ENCODE results near the gene ZNF860. TPM values are rescaled to one million over a fixed set of nuclear protein-coding genes. Genes with fewer than 3 reads are reported as not detected.

ZNF860 gene
- polyA plus RNA-seq, 3 donors: not detected

GRCh38 chr3:32017286-32017685, 35.7 kb downstream of the ZNF860 start:
- Histone ChIP-seq H3K36me3 (replicated peaks in 1 of 2; ENCODE audit: control insufficient read depth in 1 of 2, insufficient read depth in 2 of 2, low read length in 2 of 2) (no peaks in the 10 kb centered on the region), H3K79me2 (ENCODE audit: insufficient read depth, low read length) (no peaks in the 10 kb centered on the region), H3K4me3 (replicated peaks in 1 of 3; ENCODE audit: low read depth in 2 of 3, low read length in 3 of 3) (no peak overlapping the region), H3K4me1 (ENCODE audit: control insufficient read depth in 1 of 2, insufficient read depth in 2 of 2, low read length in 2 of 2) (no peaks in the 10 kb centered on the region), H4K20me1 (ENCODE audit: insufficient read depth, low read length) (no peaks in the 10 kb centered on the region), H3K4me2 (replicated peaks; ENCODE audit: extremely low read depth, low read length, poor library complexity, severe bottlenecking) (no peak overlapping the region), H2AFZ (ENCODE audit: insufficient read depth, low read depth, low read length, poor library complexity, severe bottlenecking) (no peak overlapping the region), H3K9ac (ENCODE audit: insufficient read depth, low read length, poor library complexity, severe bottlenecking) (no peak overlapping the region), H3K27me3 (ENCODE audit: control insufficient read depth in 2 of 2, insufficient read depth in 2 of 2, low read length in 2 of 2) (no peaks in the 10 kb centered on the region), H3K27ac (ENCODE audit: low read depth in 1 of 2, low read length in 2 of 2) (no peak overlapping the region), H3K9me3 (replicated peaks in 1 of 2; ENCODE audit: control insufficient read depth in 1 of 2, insufficient read depth in 1 of 2, low read length in 2 of 2) (no peaks in the 10 kb centered on the region)
- Mint-ChIP-seq H3K27ac (no peak overlapping the region), H3K27me3 (ENCODE audit: low read depth in 3 of 3) (peaks cover 0 to 2% (median 0%) of the 10 kb centered on the region in 3 donors), H3K36me3 (no peaks in the 10 kb centered on the region), H3K4me3 (no peak overlapping the region), H3K4me1 (no peaks in the 10 kb centered on the region), H3K9me3 (peaks cover 0 to 4% (median 0%) of the 10 kb centered on the region in 7 donors)
- DNase-seq: no peak
- no peak for TF ChIP-seq CTCF (IDR thresholded peaks at IDR 0.05)
- WGBS (ENCODE audit: insufficient coverage): no CpG with 5 or more reads among the region's 3 CpGs
- intact Hi-C loops (cut with micrococcal nuclease): no loop called here

- Mint-ChIP-seq H3K4me1 (no peaks in the 10 kb centered on the region), H3K9me3 (peaks cover 0 to 2% (median 0%) of the 10 kb centered on the region in 7 donors), H3K27me3 (ENCODE audit: low read depth in 3 of 3) (peaks cover 0 to 2% (median 0%) of the 10 kb centered on the region in 3 donors), H3K36me3 (no peaks in the 10 kb centered on the region), H3K4me3 (no peak overlapping the region), H3K27ac (no peak overlapping the region)
- no peaks in the 10 kb centered on the region for H3K27me3 ChIP-seq (ENCODE audit: control insufficient read depth in 2 of 2, insufficient read depth in 2 of 2, low read length in 2 of 2)
- H3K4me3 ChIP-seq (replicated peaks in 1 of 3; ENCODE audit: low read depth in 2 of 3, low read length in 3 of 3): no peak overlapping the region
- peak; percentile 17 to 50 (median 37) for DNase-seq
- H4K20me1 ChIP-seq (ENCODE audit: insufficient read depth, low read length): no peaks in the 10 kb centered on the region
- peak; percentile 84 for TF ChIP-seq CTCF (IDR thresholded peaks at IDR 0.05)
- intact Hi-C loops (cut with micrococcal nuclease): no loop called here
- H3K4me2 ChIP-seq (replicated peaks; ENCODE audit: extremely low read depth, low read length, poor library complexity, severe bottlenecking): no peak overlapping the region
- H3K27ac ChIP-seq (ENCODE audit: low read depth in 1 of 2, low read length in 2 of 2): no peak overlapping the region
- no peak overlapping the region for H2AFZ ChIP-seq (ENCODE audit: insufficient read depth, low read depth, low read length, poor library complexity, severe bottlenecking)
- no peak overlapping the region for H3K9ac ChIP-seq (ENCODE audit: insufficient read depth, low read length, poor library complexity, severe bottlenecking)
- H3K4me1 ChIP-seq (ENCODE audit: control insufficient read depth in 1 of 2, insufficient read depth in 2 of 2, low read length in 2 of 2): no peaks in the 10 kb centered on the region
- H3K36me3 ChIP-seq (replicated peaks in 1 of 2; ENCODE audit: control insufficient read depth in 1 of 2, insufficient read depth in 2 of 2, low read length in 2 of 2): no peaks in the 10 kb centered on the region
- no CpG with 5 or more reads among the region's 5 CpGs for WGBS (ENCODE audit: insufficient coverage)
- H3K79me2 ChIP-seq (ENCODE audit: insufficient read depth, low read length): no peaks in the 10 kb centered on the region
- no peaks in the 10 kb centered on the region for H3K9me3 ChIP-seq (replicated peaks in 1 of 2; ENCODE audit: control insufficient read depth in 1 of 2, insufficient read depth in 1 of 2, low read length in 2 of 2)
Observed at GRCh38 chr3:32018757-32019564, 37.4 kb downstream of the ZNF860 start.

Measured in CD14-positive monocyte (primary cell).